PC-3 (cell line): ENCODE data around the gene PJA1. TPM values are rescaled to one million over a fixed set of nuclear protein-coding genes. Genes with fewer than 3 reads are reported as not detected.

Experiments used
- ATAC-seq: fragments of 200-7000 bp; cut with Tn5 transposase; 2 replicates; pipeline ENCODE4 v1.9.1; 2020; ENCODE audit warnings: mild to moderate bottlenecking, moderate library complexity
- BruUV-seq: library from RNA; stranded (reverse); fragments of 400-500 nt; replicated peaks from 2 replicates; lab custom pipeline; 2021; lab: Mats Ljungman, UMichigan
- CTCF ChIA-PET: fragments of 300-600 bp; sonication (Branson Sonifier 250); formaldehyde crosslinking; loops from one replicate; lab custom pipeline; 2022; ENCODE audit warnings: antibody characterized with exemption; lab: Charles Lee
- POLR2A ChIA-PET: fragments of 300-600 bp; sonication (Branson Sonifier 250); formaldehyde crosslinking; loops from one replicate; lab custom pipeline; 2022; ENCODE audit warnings: antibody characterized with exemption; ENCODE audit not compliant: unreplicated experiment; lab: Charles Lee
- DNase-seq: peaks from one replicate; pipeline ENCODE4 v3.0.0-alpha.2; 2015
- H2AFZ ChIP-seq: fragments of 300-600 bp; sonication (generic); 2 replicates; pipeline ENCODE4 v1.6.0; 2016; ENCODE audit warnings: antibody characterized with exemption, low read length
- H3F3A ChIP-seq: fragments of 300-600 bp; sonication (generic); one replicate; pipeline ENCODE4 v1.6.0; 2017; ENCODE audit warnings: antibody characterized with exemption, low read length, control low read depth, mild to moderate bottlenecking; ENCODE audit not compliant: unreplicated experiment
- H3K27ac ChIP-seq: fragments of 300-600 bp; sonication (generic); 2 replicates; pipeline ENCODE4 v1.5.1; 2016; ENCODE audit warnings: mild to moderate bottlenecking, low read length
- H3K27me3 ChIP-seq: fragments of 300-600 bp; sonication (generic); 2 replicates; pipeline ENCODE4 v1.6.1; 2016; ENCODE audit warnings: low read length, mixed read lengths
- H3K36me3 ChIP-seq: fragments of 300-600 bp; sonication (generic); 2 replicates; pipeline ENCODE4 v1.6.1; 2016; ENCODE audit warnings: low read depth, mixed run types, low read length, mixed read lengths
- H3K4me1 ChIP-seq: fragments of 300-600 bp; sonication (generic); 2 replicates; pipeline ENCODE4 v1.5.1; 2016; ENCODE audit warnings: low read length; ENCODE audit not compliant: insufficient read depth
- H3K4me2 ChIP-seq: fragments of 300-600 bp; sonication (generic); 2 replicates; pipeline ENCODE4 v1.6.0; 2016; ENCODE audit warnings: low read length
- H3K4me3 ChIP-seq: fragments of 300-600 bp; sonication (generic); 2 replicates; pipeline ENCODE4 v1.5.1; 2016; ENCODE audit warnings: mild to moderate bottlenecking, low read length, mixed read lengths
- H3K79me2 ChIP-seq: fragments of 300-600 bp; sonication (generic); 2 replicates; pipeline ENCODE4 v1.6.1; 2017; ENCODE audit warnings: low read length, mixed read lengths
- H3K9ac ChIP-seq: fragments of 300-600 bp; sonication (generic); 2 replicates; pipeline ENCODE4 v1.6.0; 2016; ENCODE audit warnings: mild to moderate bottlenecking, low read length
- H3K9me2 ChIP-seq: fragments of 300-600 bp; sonication (generic); replicated peaks from 2 replicates; pipeline ENCODE4 v1.6.1; 2016; ENCODE audit warnings: mixed run types, low read length, mixed read lengths
- H3K9me3 ChIP-seq: fragments of 300-600 bp; sonication (generic); 2 replicates; pipeline ENCODE4 v1.6.1; 2016; ENCODE audit warnings: low read length, mixed read lengths
- H4K20me1 ChIP-seq: fragments of 300-600 bp; sonication (generic); 2 replicates; pipeline ENCODE4 v1.6.1; 2016; ENCODE audit warnings: low read length, mixed read lengths
- CTCF ChIP-seq: fragments of 300-600 bp; sonication (generic); conservative IDR thresholded peaks from 2 replicates; pipeline ENCODE4 v1.5.1; 2017; ENCODE audit warnings: antibody characterized with exemption, low read depth, mild to moderate bottlenecking, low read length
- EZH2 ChIP-seq: fragments of 300-600 bp; sonication (generic); IDR thresholded peaks from one replicate; pipeline ENCODE4 v1.6.1; 2017; ENCODE audit warnings: antibody characterized with exemption, mild to moderate bottlenecking, low read length; ENCODE audit not compliant: unreplicated experiment
- EZH2phosphoT487 ChIP-seq: fragments of 300-600 bp; sonication (generic); IDR thresholded peaks from 2 replicates; pipeline ENCODE4 v1.6.1; 2018; ENCODE audit warnings: mild to moderate bottlenecking, antibody characterized with exemption, low read length, borderline replicate concordance
- intact Hi-C: fragments of 100-400 bp; cut with micrococcal nuclease; formaldehyde crosslinking; loops from 2 replicates; pipeline ENCODE4 v1.9.0; 2023
- total RNA-seq: library from RNA; depleted of rRNA; stranded (reverse); fragments of >200 nt; gene quantifications from 2 replicates; pipeline ENCODE4 v1.2.3, GENCODE V29; 2014

PJA1 gene
- total RNA-seq, 1 experiment from 2014 or later: 37.6 TPM

- BruUV-seq: no TSS peak
- TF ChIP-seq EZH2: no peak
- no peak for TF ChIP-seq EZH2phosphoT487
- no peak for TF ChIP-seq CTCF
- intact Hi-C loops: no loop called here
- Histone ChIP-seq H3F3A (no peaks in the 10 kb centered on the region), H3K4me3 (no peak overlapping the region), H2AFZ (no peak overlapping the region), H3K79me2 (no peaks in the 10 kb centered on the region), H3K36me3 (no peaks in the 10 kb centered on the region), H3K27me3 (no peaks in the 10 kb centered on the region), H3K9ac (no peak overlapping the region), H4K20me1 (no peaks in the 10 kb centered on the region), H3K9me3 (no peaks in the 10 kb centered on the region), H3K4me2 (no peak overlapping the region), H3K27ac (no peak overlapping the region), H3K4me1 (peaks cover 11% of the 10 kb centered on the region), H3K9me2 (no peaks in the 10 kb centered on the region)
- POLR2A ChIA-PET: no interaction called here
- DNase-seq (no peak), ATAC-seq (no peak)
- CTCF ChIA-PET: no interaction called here
Observed at GRCh38 chrX:69144838-69145680, 20.2 kb downstream of the PJA1 start.

- Histone ChIP-seq H3K27me3 (no peaks in the 10 kb centered on the region), H3K9me3 (no peaks in the 10 kb centered on the region), H3K4me3 (no peak overlapping the region), H4K20me1 (no peaks in the 10 kb centered on the region), H3K27ac (no peak overlapping the region), H3F3A (no peaks in the 10 kb centered on the region), H3K4me2 (no peak overlapping the region), H2AFZ (no peak overlapping the region), H3K79me2 (no peaks in the 10 kb centered on the region), H3K36me3 (no peaks in the 10 kb centered on the region), H3K4me1 (peaks cover 5% of the 10 kb centered on the region; the same call in 1 of the 2 replicates), H3K9me2 (no peaks in the 10 kb centered on the region), H3K9ac (no peak overlapping the region)
- ATAC-seq: no peak
- POLR2A ChIA-PET: no interaction called here
- TF ChIP-seq CTCF: no peak
- CTCF ChIA-PET: no interaction called here
- no peak for DNase-seq
- no TSS peak for BruUV-seq
- intact Hi-C loops: no loop called here
Observed at GRCh38 chrX:69143530-69143929, 21.7 kb downstream of the PJA1 start.

- no peak overlapping the region for H3K9ac ChIP-seq
- DNase-seq (no peak), ATAC-seq (no peak)
- H3K4me1 ChIP-seq: peaks cover 1% of the 10 kb centered on the region; the same call in 1 of the 2 replicates
- no TSS peak for BruUV-seq
- no peak overlapping the region for H3K4me2 ChIP-seq
- H2AFZ ChIP-seq: no peak overlapping the region
- H3K9me3 ChIP-seq: no peaks in the 10 kb centered on the region
- intact Hi-C loops: no loop called here
- no peaks in the 10 kb centered on the region for H3K9me2 ChIP-seq
- TF ChIP-seq EZH2 (no peak), EZH2phosphoT487 (no peak), CTCF (no peak)
- H3K4me3 ChIP-seq: no peak overlapping the region
- CTCF ChIA-PET: no interaction called here
- no peak overlapping the region for H3K27ac ChIP-seq
- H3K27me3 ChIP-seq: no peaks in the 10 kb centered on the region
- H4K20me1 ChIP-seq: no peaks in the 10 kb centered on the region
- H3K79me2 ChIP-seq: no peaks in the 10 kb centered on the region
- H3K36me3 ChIP-seq: no peaks in the 10 kb centered on the region
- H3F3A ChIP-seq: no peaks in the 10 kb centered on the region
- POLR2A ChIA-PET: no interaction called here
Observed at GRCh38 chrX:69142788-69143469, 22.3 kb downstream of the PJA1 start.
